ENCODE data around the gene UBAP2. TPM values are rescaled to one million over a fixed set of nuclear protein-coding genes. Genes with fewer than 3 reads are reported as not detected.
"Not testable (repeated sequence)": the region's sequence is repeated elsewhere in the genome, so short reads cannot be mapped to it uniquely, and the experiment has no call there.

Gene UBAP2
- total RNA-seq, 1 experiment from 2014 or later = 60.8 TPM

- not testable (repeated sequence) for H2AFZ ChIP-seq (ENCODE audit: low read length); H3K4me2 ChIP-seq (ENCODE audit: insufficient read depth, insufficient read length, low read length); H2AK5ac ChIP-seq (ENCODE audit: insufficient read length, low read length); H4K5ac ChIP-seq (ENCODE audit: insufficient read length, low read depth, low read length); H3K27me3 Mint-ChIP-seq (ENCODE audit: low read depth); H3T11ph ChIP-seq (ENCODE audit: low read length); H3K4me1 ChIP-seq (ENCODE audit: insufficient read depth, low read length); H2BK15ac ChIP-seq (ENCODE audit: low read depth, low read length); H3K9me3 Mint-ChIP-seq; H3K27ac ChIP-seq (ENCODE audit: insufficient read length, low read depth, low read length); H4K20me1 ChIP-seq (ENCODE audit: control insufficient read depth, insufficient read depth, insufficient read length); H2BK20ac ChIP-seq (ENCODE audit: low read depth, low read length, poor library complexity, severe bottlenecking); H3K18ac ChIP-seq (ENCODE audit: insufficient read length, low read depth, low read length); H4K8ac ChIP-seq (replicated peaks; ENCODE audit: insufficient read length, low read depth, low read length); H3K14ac ChIP-seq (ENCODE audit: insufficient read depth, low read length); H3K27me3 ChIP-seq (ENCODE audit: insufficient read depth, low read length); H3K56ac ChIP-seq (ENCODE audit: insufficient read length, low read depth, low read length); H3K23ac ChIP-seq (ENCODE audit: insufficient read length, low read depth, low read length); H2BK12ac ChIP-seq (ENCODE audit: insufficient read length, low read depth, low read length); H2BK120ac ChIP-seq (ENCODE audit: low read depth, low read length, poor library complexity, severe bottlenecking); H3K4ac ChIP-seq (ENCODE audit: low read depth, low read length); H3K23me2 ChIP-seq (ENCODE audit: insufficient read length, low read depth, low read length, poor library complexity, severe bottlenecking); H3K27ac Mint-ChIP-seq; H3K9ac ChIP-seq (ENCODE audit: extremely low read depth, insufficient read length, low read length); H3K4me3 Mint-ChIP-seq; H3K9me3 ChIP-seq (ENCODE audit: control insufficient read depth, low read depth, low read length); H2BK5ac ChIP-seq (ENCODE audit: insufficient read length, low read length); H3K4me1 Mint-ChIP-seq; H4K91ac ChIP-seq (ENCODE audit: insufficient read length, low read depth, low read length); DNase-seq
- Histone ChIP-seq H3K79me1 (ENCODE audit: insufficient read depth, low read depth, low read length, poor library complexity, severe bottlenecking) (peaks cover 16% of the 10 kb centered on the region), H3K79me2 (ENCODE audit: insufficient read depth, low read length) (peaks cover 38% of the 10 kb centered on the region)
- WGBS (ENCODE audit: extremely low coverage, insufficient read length, low lambda C conversion rate) = no CpG with 5 or more reads among the region's 37 CpGs
- H3K36me3 Mint-ChIP-seq (ENCODE audit: insufficient read depth in 1 of 3, low read depth in 3 of 3) = peaks cover 30 to 55% (median 40%) of the 10 kb centered on the region in 3 experiments
These were observed 9.8 kb downstream of the UBAP2 start for GRCh38 chr9:34038851-34039250.

All from H9 (cell line).